CD14-positive monocyte (primary cell): ENCODE measurements around the gene NHERF1. TPM values are rescaled to one million over a fixed set of nuclear protein-coding genes. Genes with fewer than 3 reads are reported as not detected.

Experiments
- DNase-seq, 3 donors: peaks; one replicate each; pipeline ENCODE4 v3.0.0-alpha.2; 2011 to 2022
- H2AFZ ChIP-seq: 2 replicates; pipeline ENCODE4 v1.6.0; 2012; ENCODE audit warnings: mild to moderate bottlenecking, low read depth, low read length, inconsistent platforms; ENCODE audit not compliant: insufficient read depth, poor library complexity, severe bottlenecking
- H3K27ac ChIP-seq, 2 donors: 1 replicate in 1 of 2; 2 replicates in 1 of 2; pipeline ENCODE4 v1.5.1; 2012 to 2013; ENCODE audit warnings: low read length in 2 of 2, control low read depth in 1 of 2, inconsistent platforms in 1 of 2, low read depth in 1 of 2, mild to moderate bottlenecking in 1 of 2
- H3K27me3 ChIP-seq, 2 donors: one replicate each; pipeline versions ENCODE4 v1.6.0 to v1.6.1; 2011 to 2013; ENCODE audit warnings: low read length in 2 of 2; ENCODE audit not compliant: control insufficient read depth in 2 of 2, insufficient read depth in 2 of 2
- H3K36me3 ChIP-seq, 2 donors: replicated peaks in 1 of 2; 1 replicate in 1 of 2; 2 replicates in 1 of 2; pipeline versions ENCODE4 v1.5.1 to v1.6.1; 2012 to 2013; ENCODE audit warnings: low read length in 2 of 2, control low read depth in 1 of 2, inconsistent platforms in 1 of 2, mild to moderate bottlenecking in 1 of 2; ENCODE audit not compliant: insufficient read depth in 2 of 2, control insufficient read depth in 1 of 2
- H3K4me1 ChIP-seq, 2 donors: 1 replicate in 1 of 2; 2 replicates in 1 of 2; pipeline versions ENCODE4 v1.5.1 to v1.6.1; 2012 to 2013; ENCODE audit warnings: low read length in 2 of 2, control low read depth in 1 of 2, inconsistent platforms in 1 of 2, mild to moderate bottlenecking in 1 of 2, moderate library complexity in 1 of 2; ENCODE audit not compliant: insufficient read depth in 2 of 2, control insufficient read depth in 1 of 2
- H3K4me2 ChIP-seq: replicated peaks from 2 replicates; pipeline ENCODE3; 2012; ENCODE audit warnings: low read length, moderate library complexity, mild to moderate bottlenecking; ENCODE audit not compliant: poor library complexity, severe bottlenecking; ENCODE audit errors: extremely low read depth
- H3K4me3 ChIP-seq, 3 experiments: fragments of 200-600 bp in 1 of 3; sonication (generic) in 1 of 3; replicated peaks in 1 of 3; 1 replicate in 2 of 3; 2 replicates in 1 of 3; pipeline ENCODE4 v1.5.1; 2011 to 2013; ENCODE audit warnings: low read length in 3 of 3, mild to moderate bottlenecking in 3 of 3, control low read depth in 2 of 3, low read depth in 2 of 3, inconsistent platforms in 1 of 3, moderate library complexity in 1 of 3
- H3K79me2 ChIP-seq: 2 replicates; pipeline ENCODE4 v1.6.0; 2012; ENCODE audit warnings: mild to moderate bottlenecking, control low read depth, inconsistent platforms, low read length, moderate library complexity; ENCODE audit not compliant: insufficient read depth
- H3K9ac ChIP-seq: 2 replicates; pipeline ENCODE4 v1.6.0; 2017; ENCODE audit warnings: low read length, mild to moderate bottlenecking; ENCODE audit not compliant: insufficient read depth, poor library complexity, severe bottlenecking
- H3K9me3 ChIP-seq, 2 donors: replicated peaks in 1 of 2; 1 replicate in 1 of 2; 2 replicates in 1 of 2; pipeline versions ENCODE4 v1.5.1 to v1.6.1; 2012 to 2013; ENCODE audit warnings: low read length in 2 of 2, control low read depth in 1 of 2; ENCODE audit not compliant: control insufficient read depth in 1 of 2, insufficient read depth in 1 of 2
- H4K20me1 ChIP-seq: 2 replicates; pipeline ENCODE4 v1.6.0; 2012; ENCODE audit warnings: mild to moderate bottlenecking, low read length, control low read depth, moderate library complexity; ENCODE audit not compliant: insufficient read depth
- H3K27ac Mint-ChIP-seq, 7 donors: one replicate each; pipeline ENCODE4 v1.8.0; 2020; ENCODE audit warnings: mild to moderate bottlenecking in 7 of 7, mixed read lengths in 7 of 7, moderate library complexity in 6 of 7, inconsistent platforms in 2 of 7
- H3K27me3 Mint-ChIP-seq, 3 donors: one replicate each; pipeline ENCODE4 v1.8.0; 2021 to 2022; ENCODE audit warnings: low read depth in 3 of 3, mild to moderate bottlenecking in 3 of 3, mixed read lengths in 3 of 3, moderate library complexity in 3 of 3, inconsistent platforms in 1 of 3
- H3K36me3 Mint-ChIP-seq, 2 donors: one replicate each; pipeline ENCODE4 v1.8.0; 2020; ENCODE audit warnings: mixed read lengths in 2 of 2, inconsistent platforms in 1 of 2, mild to moderate bottlenecking in 1 of 2
- H3K4me1 Mint-ChIP-seq: one replicate; pipeline ENCODE4 v1.8.0; 2020; ENCODE audit warnings: mild to moderate bottlenecking, mixed read lengths
- H3K4me3 Mint-ChIP-seq, 2 donors: one replicate each; pipeline ENCODE4 v1.8.0; 2020; ENCODE audit warnings: mild to moderate bottlenecking in 2 of 2, mixed read lengths in 2 of 2, moderate library complexity in 1 of 2
- H3K9me3 Mint-ChIP-seq, 7 donors: one replicate each; pipeline ENCODE4 v1.8.0; 2020 to 2022; ENCODE audit warnings: mixed read lengths in 7 of 7, mild to moderate bottlenecking in 6 of 7, moderate library complexity in 6 of 7, inconsistent platforms in 2 of 7
- CTCF ChIP-seq: fragments of 200-600 bp; IDR thresholded peaks from one replicate; pipeline ENCODE4 v1.8.0; 2022; ENCODE audit warnings: antibody characterized with exemption, mild to moderate bottlenecking
- WGBS: methylation state at CpG from one replicate; pipeline ENCODE4 v1.1.5; 2013; ENCODE audit warnings: missing lambda C conversion rate; ENCODE audit not compliant: insufficient coverage; 5-methylcytosine and 5-hydroxymethylcytosine counted together
- intact Hi-C, 2 donors: fragments of 100-400 bp; cut with micrococcal nuclease; formaldehyde crosslinking; loops; one replicate each; pipeline versions ENCODE4 v1.15.0 to v1.15.1; 2023
- polyA plus RNA-seq, 3 donors: library from polyadenylated mRNA; depleted of rRNA in 1 of 3; unstranded in 2 of 3; stranded (reverse) in 1 of 3; fragments of 300-500 nt in 2 of 3; fragments of >200 nt in 1 of 3; fragmentation: Illumina TruSeq in 2 of 3; gene quantifications; 1 replicate in 2 of 3; 2 replicates in 1 of 3; pipeline ENCODE4 v1.2.3, GENCODE V29; 2012 to 2021

NHERF1 gene
- polyA plus RNA-seq, 3 donors: 79.5 to 149 (median 131) TPM

GRCh38 chr17:74759941-74760340 lies 11.5 kb downstream of the NHERF1 start:
- H2AFZ ChIP-seq: no peak overlapping the region
- Mint-ChIP-seq H3K4me1 (peaks cover 58% of the 10 kb centered on the region), H3K4me3 (peak overlapping the region in 1 of 2 donors; percentile 16), H3K27ac (peak overlapping the region in 2 of 7 donors; percentile 23 to 60), H3K36me3 (peaks cover 22 to 49% of the 10 kb centered on the region in 2 donors), H3K27me3 (peaks cover 0 to 2% (median 1%) of the 10 kb centered on the region in 3 donors), H3K9me3 (peaks cover 0 to 2% (median 0%) of the 10 kb centered on the region in 7 donors)
- H3K79me2 ChIP-seq: peaks cover 100% of the 10 kb centered on the region
- H3K4me1 ChIP-seq: peaks cover 39 to 49% of the 10 kb centered on the region in 2 donors
- peak overlapping the region; percentile 17 for H3K9ac ChIP-seq
- H3K4me2 ChIP-seq: peak overlapping the region; percentile 65
- no peak overlapping the region for H3K27ac ChIP-seq
- H3K27me3 ChIP-seq: no peaks in the 10 kb centered on the region
- 80% methylated on average over 2 of the region's 10 CpGs for WGBS
- no peaks in the 10 kb centered on the region for H3K9me3 ChIP-seq
- intact Hi-C loops: no loop called here
- TF ChIP-seq CTCF: no peak
- peaks cover 24 to 37% of the 10 kb centered on the region in 2 donors for H3K36me3 ChIP-seq
- peaks cover 100% of the 10 kb centered on the region for H4K20me1 ChIP-seq
- H3K4me3 ChIP-seq: peak overlapping the region in 1 of 3 experiments; percentile 48
- no peak for DNase-seq

GRCh38 chr17:74760404-74761105 lies 12.1 kb downstream of the NHERF1 start:
- H3K9ac ChIP-seq: no peak overlapping the region
- H3K36me3 ChIP-seq: peaks cover 19 to 37% of the 10 kb centered on the region in 2 donors
- peaks cover 0 to 2% (median 1%) of the 10 kb centered on the region in 3 donors for H3K27me3 Mint-ChIP-seq
- no peak overlapping the region for H3K27ac ChIP-seq
- H4K20me1 ChIP-seq: peaks cover 97% of the 10 kb centered on the region
- H3K4me1 ChIP-seq: peaks cover 39 to 49% of the 10 kb centered on the region in 2 donors
- peaks cover 0 to 2% (median 0%) of the 10 kb centered on the region in 7 donors for H3K9me3 Mint-ChIP-seq
- H3K27ac Mint-ChIP-seq: peak overlapping the region in 2 of 7 donors; percentile 54 to 63
- H3K36me3 Mint-ChIP-seq: peaks cover 21 to 48% of the 10 kb centered on the region in 2 donors
- peaks cover 52% of the 10 kb centered on the region for H3K4me1 Mint-ChIP-seq
- 58% methylated on average over 3 of the region's 7 CpGs for WGBS
- intact Hi-C loops: no loop called here
- TF ChIP-seq CTCF: no peak
- peaks cover 95% of the 10 kb centered on the region for H3K79me2 ChIP-seq
- H3K27me3 ChIP-seq: no peaks in the 10 kb centered on the region
- H3K4me2 ChIP-seq: no peak overlapping the region
- no peak overlapping the region for H3K4me3 ChIP-seq
- no peak overlapping the region for H3K4me3 Mint-ChIP-seq
- H2AFZ ChIP-seq: no peak overlapping the region
- no peaks in the 10 kb centered on the region for H3K9me3 ChIP-seq
- DNase-seq: no peak
